Sigmoid colon (tissue), 4 donors: ENCODE results near the gene TMEM145.

Source experiments
- CTCF ChIP-seq, 4 experiments: fragments of 450-650 bp in 3 of 4; fragments of 200-600 bp in 1 of 4; IDR thresholded peaks; one replicate each; pipeline ENCODE4 v1.5.1; 2016 to 2019; ENCODE audit warnings: antibody characterized with exemption in 4 of 4, mild to moderate bottlenecking in 3 of 4, moderate library complexity in 2 of 4
- EP300 ChIP-seq, 4 donors: sonication (generic); formaldehyde crosslinking; IDR thresholded peaks; one replicate each; pipeline ENCODE4 v1.6.1; 2017; ENCODE audit warnings: antibody characterized with exemption in 4 of 4
- POLR2AphosphoS5 ChIP-seq, 4 donors: sonication (generic); formaldehyde crosslinking; IDR thresholded peaks; one replicate each; pipeline ENCODE4 v1.6.1; 2017; ENCODE audit warnings: antibody characterized with exemption in 4 of 4

- TF ChIP-seq POLR2AphosphoS5 (IDR thresholded peaks at IDR 0.05), result no peak
- no peak for TF ChIP-seq CTCF (IDR thresholded peaks at IDR 0.05)
- no peak for TF ChIP-seq EP300 (IDR thresholded peaks at IDR 0.05)
Observed at GRCh38 chr19:42370626-42371175, 57.6 kb downstream of the TMEM145 start.
